KOPT-K1 (cell line): Measurements from ENCODE around the gene LMNA.

Source experiments
- H3K27ac ChIP-seq: fragments of 200-600 bp; sonication (generic); 2 replicates; pipeline ENCODE4 v1.5.1; 2016; ENCODE audit warnings: antibody characterized with exemption, mild to moderate bottlenecking, low read depth, low read length; ENCODE audit not compliant: poor library complexity, severe bottlenecking
- H3K36me3 ChIP-seq: fragments of 200-600 bp; sonication (generic); 2 replicates; pipeline ENCODE4 v1.5.1; 2017; ENCODE audit warnings: antibody characterized with exemption, mild to moderate bottlenecking, low read length, moderate library complexity; ENCODE audit not compliant: insufficient read depth
- H3K9me3 ChIP-seq: fragments of 200-600 bp; sonication (generic); 2 replicates; pipeline ENCODE4 v1.5.1; 2017; ENCODE audit warnings: antibody characterized with exemption, low read length, mild to moderate bottlenecking; ENCODE audit not compliant: insufficient read depth, poor library complexity, severe bottlenecking

The LMNA gene

GRCh38 chr1:156149374-156150332, 35.1 kb downstream of the LMNA start:
- Histone ChIP-seq H3K27ac (no peak overlapping the region), H3K9me3 (no peaks in the 10 kb centered on the region), H3K36me3 (no peaks in the 10 kb centered on the region)

DNA sequence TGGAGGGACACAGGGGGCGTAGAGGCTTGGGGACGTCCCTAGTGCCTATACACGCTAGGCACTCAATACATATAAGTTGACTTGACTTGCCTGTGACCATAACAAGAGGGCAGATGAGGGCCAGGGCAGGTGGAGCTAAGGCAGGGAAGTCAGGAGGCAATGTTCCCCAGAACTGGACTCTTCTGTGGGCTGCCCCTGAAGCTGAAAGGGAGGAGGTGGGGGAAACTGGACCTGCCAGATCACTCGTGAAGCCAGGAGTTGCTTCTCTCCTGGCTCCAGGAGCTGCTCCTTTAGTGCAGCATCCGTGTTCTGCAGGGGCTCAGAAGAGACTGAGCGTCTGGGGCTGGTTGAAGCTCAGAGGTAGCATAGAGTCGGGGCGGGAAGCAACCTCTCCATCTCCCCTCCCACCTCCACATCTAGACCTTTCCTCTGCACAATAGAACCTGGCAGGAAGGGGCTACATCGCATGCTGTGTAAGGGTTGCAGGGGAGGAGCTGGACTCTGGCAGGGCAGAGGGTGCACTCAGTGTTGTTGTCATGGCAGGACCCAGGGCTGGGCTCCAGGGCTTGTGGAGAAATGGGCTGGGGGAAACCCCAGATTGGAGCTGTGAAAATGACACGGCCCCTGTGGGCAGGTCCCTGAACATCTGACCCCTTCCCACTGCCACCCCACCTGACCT, 36.0 kb downstream of the LMNA start:
- no peaks in the 10 kb centered on the region for H3K9me3 ChIP-seq
- no peaks in the 10 kb centered on the region for H3K36me3 ChIP-seq
- no peak overlapping the region for H3K27ac ChIP-seq

DNA sequence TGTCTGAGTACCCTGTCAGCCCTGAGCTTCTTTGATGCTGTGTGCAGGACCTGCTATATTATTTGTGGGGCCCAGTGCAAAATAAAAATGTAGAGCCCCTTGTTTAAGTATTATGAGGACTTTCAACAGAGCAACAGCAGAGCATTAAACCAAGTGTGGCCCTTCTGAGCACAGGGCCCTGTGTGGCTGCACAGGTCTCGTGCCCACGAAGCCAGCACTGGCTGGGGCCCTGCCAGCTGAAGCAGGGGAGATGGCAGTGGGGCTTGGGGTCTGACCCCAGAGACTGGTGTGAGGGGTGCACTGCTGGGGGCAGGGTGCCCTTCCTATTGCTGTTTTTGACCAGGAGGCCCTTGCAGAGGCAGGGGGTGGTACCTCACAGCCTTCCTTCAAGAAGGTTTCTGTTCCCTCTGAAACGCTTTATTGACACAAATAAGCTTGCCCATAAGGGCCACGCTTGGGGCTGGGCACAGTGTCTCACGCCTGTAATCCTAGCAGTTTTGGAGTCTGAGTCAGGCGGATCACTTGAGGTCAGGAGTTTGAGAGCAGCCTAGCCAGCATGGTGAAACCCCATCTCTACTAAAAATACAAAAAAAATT, 36.7 kb downstream of the LMNA start:
- Histone ChIP-seq H3K36me3 (no peaks in the 10 kb centered on the region), H3K9me3 (no peaks in the 10 kb centered on the region), H3K27ac (no peak overlapping the region)

DNA sequence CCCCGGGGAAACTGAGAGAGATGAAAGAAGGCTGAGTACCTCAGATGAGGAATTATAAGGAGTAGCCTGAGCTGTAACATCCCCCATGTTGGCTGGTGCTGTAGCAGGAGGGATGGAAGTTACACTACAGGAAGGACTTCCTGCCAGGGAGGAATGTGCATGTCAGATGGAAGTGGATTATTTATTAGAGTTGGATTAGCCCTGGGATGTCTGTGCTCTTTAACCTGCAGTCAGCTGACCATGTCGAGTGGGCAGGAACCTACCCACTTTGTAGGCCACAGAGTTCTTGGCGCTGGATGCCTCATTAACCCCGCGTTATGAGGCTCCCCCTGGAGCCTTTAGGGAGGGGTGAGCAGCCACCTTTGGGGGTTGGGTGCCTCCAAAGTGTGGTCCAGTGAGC, 38.1 kb downstream of the LMNA start:
- no peak overlapping the region for H3K27ac ChIP-seq
- H3K36me3 ChIP-seq, result no peaks in the 10 kb centered on the region
- H3K9me3 ChIP-seq, result no peaks in the 10 kb centered on the region

DNA sequence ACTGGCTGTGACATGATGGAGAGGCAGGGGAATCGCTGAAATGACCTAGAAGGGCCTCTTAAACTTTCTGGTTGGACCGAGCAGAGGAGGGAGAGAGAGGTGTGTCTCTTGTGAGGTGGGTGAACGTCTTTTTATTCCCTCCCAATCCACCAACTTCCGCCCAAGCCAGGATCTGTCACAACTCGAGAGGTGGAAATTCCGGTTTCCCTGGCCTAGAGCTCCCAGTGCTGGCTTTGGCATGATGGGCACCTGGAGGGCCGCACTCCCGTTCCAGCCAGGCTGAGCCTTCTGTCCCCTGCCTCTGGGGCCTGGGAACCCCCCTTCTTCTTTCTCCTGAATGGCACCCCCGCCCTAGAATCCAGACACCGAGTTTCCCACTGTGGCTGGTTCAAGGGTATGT, 38.9 kb downstream of the LMNA start, which contains the start of gene SEMA4A:
SEMA4A (plus strand) TSS at position 224 of the 400 bp plus-strand sequence. CDS start 994 bp downstream, outside the sequence.
- peak within 1 kb of the TSS; percentile 56 for H3K27ac ChIP-seq
- H3K9me3 ChIP-seq, result no peaks in the 10 kb centered on the region
- H3K36me3 ChIP-seq, result no peaks in the 10 kb centered on the region

GRCh38 chr1:156154317-156154749, 39.8 kb downstream of the LMNA start:
- Histone ChIP-seq H3K27ac (peak overlapping the region; percentile 56), H3K9me3 (no peaks in the 10 kb centered on the region), H3K36me3 (no peaks in the 10 kb centered on the region)

DNA sequence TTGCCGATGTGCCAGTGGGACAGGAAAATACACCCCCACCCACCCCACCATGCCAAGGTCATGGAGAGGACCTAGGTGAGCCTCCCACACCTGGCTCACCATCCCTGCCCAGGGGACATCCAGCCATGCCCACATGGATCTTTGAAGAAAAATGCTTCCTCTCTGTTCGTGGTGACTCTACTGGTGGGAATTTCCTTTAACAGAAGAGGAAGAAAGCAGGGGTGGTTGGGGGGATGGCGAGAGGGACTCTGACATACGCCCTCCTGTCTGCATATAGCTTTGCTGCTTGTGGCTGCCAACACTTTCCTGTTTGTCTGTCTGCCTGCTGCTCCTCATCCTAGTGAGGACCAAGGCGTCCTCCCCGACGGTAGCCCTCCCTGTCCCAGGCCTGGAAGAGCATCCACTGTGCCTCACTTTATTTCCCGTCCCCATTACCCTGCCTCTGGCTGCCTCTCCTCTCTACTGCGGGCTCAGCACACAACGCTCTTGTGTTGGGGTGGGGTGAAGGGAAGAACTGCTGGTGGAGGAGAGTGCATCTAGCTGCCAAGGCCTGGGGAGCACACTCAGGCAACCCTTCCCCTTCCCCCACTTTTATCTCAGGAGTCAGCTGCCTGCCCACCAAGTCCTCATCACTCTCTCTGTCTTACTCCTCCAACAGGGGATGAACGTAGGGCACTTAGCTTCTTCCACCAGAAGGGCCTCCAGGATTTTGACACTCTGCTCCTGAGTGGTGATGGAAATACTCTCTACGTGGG, 41.4 kb downstream of the LMNA start:
- no peaks in the 10 kb centered on the region; the same call in 1 of the 2 replicates for H3K36me3 ChIP-seq
- no peaks in the 10 kb centered on the region for H3K9me3 ChIP-seq
- H3K27ac ChIP-seq, result peak overlapping the region; percentile 56

DNA sequence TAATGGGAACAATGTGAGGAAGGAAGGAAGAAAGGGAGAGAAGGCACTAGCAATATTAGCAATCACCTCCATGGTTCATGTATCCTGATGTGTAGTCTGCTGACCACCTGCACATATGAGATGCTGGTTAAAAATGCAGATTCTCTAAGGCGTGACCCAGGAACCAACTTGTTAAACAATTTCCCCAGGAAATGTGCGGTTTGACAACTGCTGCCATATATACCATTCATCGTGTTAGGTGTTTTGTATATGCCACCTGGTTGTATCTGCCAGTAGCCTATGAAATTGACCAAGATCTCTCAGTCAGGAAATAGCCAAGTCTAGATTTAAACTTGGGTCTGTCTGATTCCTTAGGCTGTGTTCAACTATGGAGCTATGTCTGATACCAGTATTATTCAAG, 43.0 kb downstream of the LMNA start:
- Histone ChIP-seq H3K9me3 (no peaks in the 10 kb centered on the region), H3K36me3 (no peaks in the 10 kb centered on the region; the same call in 1 of the 2 replicates), H3K27ac (no peak overlapping the region)

GRCh38 chr1:156157966-156158365, 43.5 kb downstream of the LMNA start:
- no peak overlapping the region for H3K27ac ChIP-seq
- H3K36me3 ChIP-seq, result no peaks in the 10 kb centered on the region; the same call in 1 of the 2 replicates
- H3K9me3 ChIP-seq, result no peaks in the 10 kb centered on the region

GRCh38 chr1:156160000-156160742, 45.7 kb downstream of the LMNA start:
- Histone ChIP-seq H3K36me3 (no peaks in the 10 kb centered on the region; the same call in 1 of the 2 replicates), H3K27ac (no peak overlapping the region), H3K9me3 (peaks cover 3% of the 10 kb centered on the region)

GRCh38 chr1:156160743-156161171, 46.2 kb downstream of the LMNA start:
- Histone ChIP-seq H3K9me3 (peaks cover 7% of the 10 kb centered on the region), H3K27ac (no peak overlapping the region), H3K36me3 (no peaks in the 10 kb centered on the region; the same call in 1 of the 2 replicates)

- H3K36me3 ChIP-seq, result no peaks in the 10 kb centered on the region; the same call in 1 of the 2 replicates
- H3K27ac ChIP-seq, result no peak overlapping the region
- peaks cover 7% of the 10 kb centered on the region for H3K9me3 ChIP-seq
These were observed 48.0 kb downstream of the LMNA start for GRCh38 chr1:156162430-156163037.

DNA sequence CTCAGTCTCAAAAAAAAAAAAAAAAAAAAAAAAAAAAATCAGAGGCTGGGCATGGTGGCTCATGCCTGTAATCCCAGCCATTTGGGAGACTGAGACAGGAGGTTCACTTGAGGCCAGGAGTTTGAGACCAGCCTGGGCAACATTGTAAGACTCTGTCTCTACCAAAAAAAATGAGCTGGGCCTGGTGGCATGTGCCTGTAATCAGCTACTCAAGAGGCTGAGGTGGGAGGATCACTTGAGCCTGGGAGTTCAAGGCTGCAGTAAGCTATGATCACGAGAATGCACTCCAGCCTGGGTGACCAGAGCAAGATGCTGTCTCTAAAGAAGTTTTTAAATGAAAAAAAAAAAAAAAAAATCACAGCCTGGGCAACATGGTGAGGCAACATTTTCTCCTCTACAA, 49.2 kb downstream of the LMNA start:
- Histone ChIP-seq H3K36me3 (no peaks in the 10 kb centered on the region; the same call in 1 of the 2 replicates), H3K27ac (no peak overlapping the region), H3K9me3 (peaks cover 7% of the 10 kb centered on the region)
